ENCODE measurements around the gene AR. TPM values are rescaled to one million over a fixed set of nuclear protein-coding genes. Genes with fewer than 3 reads are reported as not detected.

Gene AR
- total RNA-seq, 1 donor from 2014 or later = 7.2 TPM

DNA sequence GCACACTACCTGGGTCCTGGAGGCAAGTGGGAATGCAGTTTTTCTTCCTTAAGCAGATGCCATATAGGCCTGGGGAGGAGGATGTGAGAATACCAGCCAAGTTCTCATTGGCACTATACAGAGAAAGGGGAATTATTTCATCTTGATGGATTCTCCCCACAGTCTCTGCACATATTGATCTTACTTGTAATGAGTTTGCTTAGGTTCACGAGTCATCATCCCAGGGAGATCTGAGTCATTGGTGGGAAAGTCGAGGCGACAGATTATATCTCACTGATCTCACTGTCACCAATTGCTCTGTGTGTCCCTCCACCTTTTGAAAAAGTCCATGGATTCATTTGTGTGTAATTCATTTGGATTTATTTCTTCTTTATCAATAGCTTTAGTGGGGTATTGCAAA, 156.8 kb downstream of the AR start:
- Mint-ChIP-seq H3K36me3 (no peaks in the 10 kb centered on the region), H3K4me3 (no peak overlapping the region), H3K9me3 (peaks cover 13% of the 10 kb centered on the region), H3K4me1 (peaks cover 14% of the 10 kb centered on the region), H3K27me3 (ENCODE audit: low read depth) (no peaks in the 10 kb centered on the region), H3K27ac (no peak overlapping the region)
- TF ChIP-seq, protein P1, sequence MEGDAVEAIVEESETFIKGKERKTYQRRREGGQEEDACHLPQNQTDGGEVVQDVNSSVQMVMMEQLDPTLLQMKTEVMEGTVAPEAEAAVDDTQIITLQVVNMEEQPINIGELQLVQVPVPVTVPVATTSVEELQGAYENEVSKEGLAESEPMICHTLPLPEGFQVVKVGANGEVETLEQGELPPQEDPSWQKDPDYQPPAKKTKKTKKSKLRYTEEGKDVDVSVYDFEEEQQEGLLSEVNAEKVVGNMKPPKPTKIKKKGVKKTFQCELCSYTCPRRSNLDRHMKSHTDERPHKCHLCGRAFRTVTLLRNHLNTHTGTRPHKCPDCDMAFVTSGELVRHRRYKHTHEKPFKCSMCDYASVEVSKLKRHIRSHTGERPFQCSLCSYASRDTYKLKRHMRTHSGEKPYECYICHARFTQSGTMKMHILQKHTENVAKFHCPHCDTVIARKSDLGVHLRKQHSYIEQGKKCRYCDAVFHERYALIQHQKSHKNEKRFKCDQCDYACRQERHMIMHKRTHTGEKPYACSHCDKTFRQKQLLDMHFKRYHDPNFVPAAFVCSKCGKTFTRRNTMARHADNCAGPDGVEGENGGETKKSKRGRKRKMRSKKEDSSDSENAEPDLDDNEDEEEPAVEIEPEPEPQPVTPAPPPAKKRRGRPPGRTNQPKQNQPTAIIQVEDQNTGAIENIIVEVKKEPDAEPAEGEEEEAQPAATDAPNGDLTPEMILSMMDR (IDR thresholded peaks at IDR 0.05; ENCODE audit: unreplicated experiment) = no peak
- DNase-seq (ENCODE audit: low spot score in 2 of 2, unreplicated experiment in 2 of 2) = no peak

DNA sequence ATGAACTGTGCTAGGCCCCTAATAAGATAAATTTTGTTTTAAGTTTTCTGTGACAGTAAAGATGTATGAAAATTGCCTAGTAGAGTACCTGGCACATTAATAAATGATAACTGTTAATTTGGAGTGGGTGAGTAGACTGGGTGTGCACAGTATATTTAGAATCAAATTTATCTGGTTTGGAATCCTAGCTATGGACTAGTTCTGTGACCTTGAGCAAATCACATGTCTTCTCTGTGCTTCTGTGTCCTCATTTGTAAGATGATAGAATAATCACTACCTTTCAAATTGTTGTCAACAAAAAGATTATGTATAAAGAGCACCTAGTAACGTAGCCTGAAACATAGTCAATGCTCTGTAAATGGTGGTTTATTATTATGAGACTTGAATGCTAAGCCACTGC, 170.2 kb downstream of the AR start:
- H3K9me3 Mint-ChIP-seq = peaks cover 59% of the 10 kb centered on the region

DNA sequence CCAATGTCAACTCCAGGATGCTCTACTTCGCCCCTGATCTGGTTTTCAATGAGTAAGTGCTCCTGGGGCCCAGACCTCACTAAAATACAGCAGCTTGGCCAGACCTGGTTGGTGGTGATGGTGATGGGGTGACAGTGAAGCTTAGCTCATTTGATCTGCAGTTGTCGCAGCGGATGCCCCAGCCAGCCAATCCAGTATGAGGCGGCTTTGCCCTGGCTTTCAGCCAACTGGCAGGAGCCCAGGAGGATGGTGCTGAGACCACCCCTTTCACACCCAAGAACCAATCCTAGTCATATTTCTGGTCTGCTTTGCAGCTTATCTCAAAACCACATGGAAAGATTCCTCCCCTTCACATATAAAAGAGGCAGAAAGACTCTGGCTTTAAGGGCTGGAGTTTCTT, 173.8 kb downstream of the AR start:
- TF ChIP-seq, protein P1 (IDR thresholded peaks at IDR 0.05; ENCODE audit: unreplicated experiment) = no peak
- Mint-ChIP-seq H3K36me3 (no peaks in the 10 kb centered on the region), H3K4me1 (no peaks in the 10 kb centered on the region), H3K27me3 (ENCODE audit: low read depth) (no peaks in the 10 kb centered on the region), H3K9me3 (peaks cover 51% of the 10 kb centered on the region), H3K27ac (no peak overlapping the region), H3K4me3 (no peak overlapping the region)
- no peak for DNase-seq (ENCODE audit: low spot score in 2 of 2, unreplicated experiment in 2 of 2)

More for the DNA sequence above, 170.2 kb downstream of the AR start:
- Mint-ChIP-seq H3K27me3 (ENCODE audit: low read depth) (no peaks in the 10 kb centered on the region), H3K4me3 (no peak overlapping the region), H3K36me3 (peaks cover 2% of the 10 kb centered on the region), H3K4me1 (no peaks in the 10 kb centered on the region), H3K27ac (no peak overlapping the region)
- no peak for DNase-seq (ENCODE audit: low spot score in 2 of 2, unreplicated experiment in 2 of 2)
- TF ChIP-seq, protein P1 (IDR thresholded peaks at IDR 0.05; ENCODE audit: unreplicated experiment) = no peak

DNA sequence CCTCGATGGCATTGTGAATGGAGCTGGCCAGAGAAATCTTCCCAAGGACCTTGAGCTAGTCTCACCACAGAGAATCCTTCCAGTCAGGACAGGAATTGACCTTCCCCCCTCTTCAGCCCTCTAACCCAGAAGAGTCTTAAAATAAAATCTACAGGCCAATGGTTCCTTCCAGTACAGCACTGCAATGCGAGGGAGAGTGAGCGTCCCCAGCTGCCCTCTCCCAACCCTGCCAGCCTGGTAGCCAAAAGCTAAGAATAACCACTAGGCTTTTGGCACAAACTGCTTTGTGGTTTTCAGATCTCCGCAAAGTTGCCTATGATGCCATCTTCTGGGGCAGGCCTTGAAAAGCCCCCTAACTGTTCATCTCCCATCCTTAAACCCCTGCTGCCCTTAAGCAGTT, 175.1 kb downstream of the AR start:
- Mint-ChIP-seq H3K36me3 (peaks cover 2% of the 10 kb centered on the region), H3K9me3 (peaks cover 57% of the 10 kb centered on the region), H3K27me3 (ENCODE audit: low read depth) (no peaks in the 10 kb centered on the region), H3K27ac (no peak overlapping the region), H3K4me3 (no peak overlapping the region), H3K4me1 (no peaks in the 10 kb centered on the region)
- no peak for DNase-seq (ENCODE audit: low spot score in 2 of 2, unreplicated experiment in 2 of 2)
- TF ChIP-seq, protein P1 (IDR thresholded peaks at IDR 0.05; ENCODE audit: unreplicated experiment) = no peak

DNA sequence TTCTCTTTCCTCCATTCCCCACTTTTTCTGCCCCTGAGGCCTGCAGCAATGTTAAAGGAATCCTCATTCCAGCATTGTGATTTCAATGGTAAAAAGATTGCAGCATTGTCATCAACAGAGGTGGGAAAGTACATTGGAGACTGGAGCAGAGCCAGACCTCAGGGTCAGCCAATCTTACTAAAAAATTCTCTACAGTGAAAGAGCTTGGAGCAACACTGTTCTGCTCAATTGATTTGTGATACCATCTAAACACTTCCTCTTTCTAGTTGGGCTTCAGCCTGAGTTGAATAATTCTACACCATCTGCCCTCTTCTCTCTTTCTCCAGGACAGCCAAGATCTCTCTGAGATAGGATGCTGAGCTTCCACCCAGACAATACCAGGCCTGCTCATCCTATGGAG, 176.5 kb downstream of the AR start:
- TF ChIP-seq, protein P1 (IDR thresholded peaks at IDR 0.05; ENCODE audit: unreplicated experiment) = no peak
- Mint-ChIP-seq H3K9me3 (peaks cover 52% of the 10 kb centered on the region), H3K4me3 (no peak overlapping the region), H3K27me3 (ENCODE audit: low read depth) (no peaks in the 10 kb centered on the region), H3K4me1 (no peaks in the 10 kb centered on the region), H3K36me3 (peaks cover 3% of the 10 kb centered on the region), H3K27ac (no peak overlapping the region)
- no peak for DNase-seq (ENCODE audit: low spot score in 2 of 2, unreplicated experiment in 2 of 2)

DNA sequence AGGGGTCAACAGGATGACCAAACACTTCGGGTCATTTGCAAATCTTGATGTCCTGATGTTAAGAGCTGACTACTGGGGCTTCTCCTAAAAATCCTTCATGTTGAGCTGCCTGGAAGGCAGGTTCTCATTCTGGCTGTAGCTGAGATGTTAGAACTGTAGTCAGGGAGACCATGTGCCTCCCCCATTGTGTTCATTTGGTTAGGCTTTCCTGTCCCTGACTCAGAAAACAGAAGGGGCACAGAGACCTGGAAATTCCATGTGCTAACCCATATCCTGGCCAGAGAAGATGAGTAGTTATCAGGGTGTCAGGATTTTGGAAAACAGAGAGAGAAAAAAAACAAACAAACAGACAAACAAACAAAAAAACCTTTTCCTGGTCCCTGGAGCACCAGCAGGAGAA, 177.5 kb downstream of the AR start:
- TF ChIP-seq, protein P1 (IDR thresholded peaks at IDR 0.05; ENCODE audit: unreplicated experiment) = no peak
- no peak overlapping the region for H3K27ac Mint-ChIP-seq
- peaks cover 3% of the 10 kb centered on the region for H3K36me3 Mint-ChIP-seq
- no peak for DNase-seq (ENCODE audit: low spot score in 2 of 2, unreplicated experiment in 2 of 2)
- H3K27me3 Mint-ChIP-seq (ENCODE audit: low read depth) = no peaks in the 10 kb centered on the region
- no peaks in the 10 kb centered on the region for H3K4me1 Mint-ChIP-seq
- no peak overlapping the region for H3K4me3 Mint-ChIP-seq
- H3K9me3 Mint-ChIP-seq = peaks cover 43% of the 10 kb centered on the region

All from mesothelial cell of epicardium (in vitro differentiated cells).